Endothelial cell of umbilical vein (primary cell): ENCODE results near the gene SLC6A20.

ENCODE experiments used
- CTCF ChIP-seq, 2 donors: IDR thresholded peaks; 1 replicate in 1 of 2; 2 replicates in 1 of 2; pipeline ENCODE4 v1.5.1; 2011; ENCODE audit warnings: low read length in 2 of 2, mild to moderate bottlenecking in 2 of 2, moderate library complexity in 2 of 2, control low read depth in 1 of 2, inconsistent platforms in 1 of 2, low read depth in 1 of 2; ENCODE audit not compliant: insufficient read depth in 1 of 2; ENCODE audit errors: extremely low read depth in 1 of 2
- EZH2 ChIP-seq: IDR thresholded peaks from 2 replicates; pipeline ENCODE4 v1.6.1; 2012; ENCODE audit warnings: borderline replicate concordance, low read depth, mild to moderate bottlenecking, moderate library complexity, low read length, inconsistent platforms; ENCODE audit not compliant: severe bottlenecking
- FOS ChIP-seq: IDR thresholded peaks from 2 replicates; pipeline ENCODE4 v1.6.1; 2011; ENCODE audit warnings: mild to moderate bottlenecking, low read length, moderate library complexity, borderline replicate concordance; ENCODE audit not compliant: insufficient read depth
- GATA2 ChIP-seq: IDR thresholded peaks from 2 replicates; pipeline ENCODE4 v1.7.0; 2011; ENCODE audit warnings: low read depth, mild to moderate bottlenecking, moderate library complexity, mixed read lengths, low read length; ENCODE audit not compliant: insufficient read length, insufficient read depth
- MAX ChIP-seq: IDR thresholded peaks from 2 replicates; pipeline ENCODE4 v1.6.1; 2011; ENCODE audit not compliant: insufficient read depth, insufficient read length
- POLR2A ChIP-seq: IDR thresholded peaks from 2 replicates; pipeline ENCODE4 v1.6.1; 2012; ENCODE audit warnings: low read depth, mild to moderate bottlenecking, control low read depth, low read length
- POLR2AphosphoS5 ChIP-seq: IDR thresholded peaks from 2 replicates; pipeline ENCODE4 v1.6.1; 2012; ENCODE audit warnings: low read depth, mild to moderate bottlenecking, control low read depth, low read length, moderate library complexity; ENCODE audit not compliant: insufficient read depth

- TF ChIP-seq CTCF (IDR thresholded peaks at IDR 0.05; ENCODE audit: extremely low read depth in 1 of 2, insufficient read depth in 1 of 2, low read depth in 1 of 2, low read length in 2 of 2) (no peak), POLR2A (no peak), POLR2AphosphoS5 (no peak), FOS (no peak), MAX (no peak), GATA2 (no peak), EZH2 (no peak)
Observed at GRCh38 chr3:45776611-45777010, 19.7 kb downstream of the SLC6A20 start.
